GM18907 (cell line): ENCODE data around the gene CAMKMT.
"Not testable (repeated sequence)": the region's sequence is repeated elsewhere in the genome, so short reads cannot be mapped to it uniquely, and the experiment has no call there.

ENCODE experiments used
- ATAC-seq: cut with Tn5 transposase; IDR thresholded peaks from one replicate; pipeline ENCODE4 v1.9.1; 2021; ENCODE audit warnings: mild to moderate bottlenecking, moderate library complexity; ENCODE audit not compliant: unreplicated experiment

Gene CAMKMT

GRCh38 chr2:44579837-44580230 is 218.1 kb downstream of the CAMKMT start:
- ATAC-seq = no peak

GRCh38 chr2:44580875-44581515 is 219.2 kb downstream of the CAMKMT start:
- no peak for ATAC-seq

- ATAC-seq = no peak
Observed at GRCh38 chr2:44582363-44583008, 220.7 kb downstream of the CAMKMT start.

- not testable (repeated sequence) for ATAC-seq
Observed at GRCh38 chr2:44595615-44596014, 233.9 kb downstream of the CAMKMT start.

- ATAC-seq = peak; percentile 70
Observed at GRCh38 chr2:44596537-44597320, 235.0 kb downstream of the CAMKMT start.

- ATAC-seq = no peak
Observed at GRCh38 chr2:44598330-44599119, 236.8 kb downstream of the CAMKMT start.

- ATAC-seq = no peak
Observed at GRCh38 chr2:44599130-44599529, 237.4 kb downstream of the CAMKMT start.

- no peak for ATAC-seq
Observed at GRCh38 chr2:44602446-44602845, 240.7 kb downstream of the CAMKMT start.

- no peak for ATAC-seq
Observed at GRCh38 chr2:44605511-44605910, 243.8 kb downstream of the CAMKMT start.

GRCh38 chr2:44612276-44612675 is 250.5 kb downstream of the CAMKMT start:
- no peak for ATAC-seq

GRCh38 chr2:44614940-44615339 is 253.2 kb downstream of the CAMKMT start:
- no peak for ATAC-seq

GRCh38 chr2:44615950-44616518 is 254.3 kb downstream of the CAMKMT start:
- ATAC-seq = no peak

GRCh38 chr2:44616667-44617155 is 255.0 kb downstream of the CAMKMT start:
- peak; percentile 65 for ATAC-seq

GRCh38 chr2:44618251-44619023 is 256.7 kb downstream of the CAMKMT start:
- no peak for ATAC-seq

GRCh38 chr2:44620189-44620990 is 258.6 kb downstream of the CAMKMT start:
- no peak for ATAC-seq

GRCh38 chr2:44623622-44624351 is 262.0 kb downstream of the CAMKMT start:
- no peak for ATAC-seq

GRCh38 chr2:44628297-44628696 is 266.6 kb downstream of the CAMKMT start:
- ATAC-seq = no peak

GRCh38 chr2:44632931-44633689 is 271.4 kb downstream of the CAMKMT start:
- no peak for ATAC-seq
